SJCRH30 (cell line): ENCODE results near the gene CDC42SE1. TPM values are rescaled to one million over a fixed set of nuclear protein-coding genes. Genes with fewer than 3 reads are reported as not detected.

Experiments
- DNase-seq, 2 experiments: peaks; one replicate each; pipeline ENCODE4 v3.0.0-alpha.2; 2015 to 2020
- H3K27ac ChIP-seq: fragments of 250-450 bp; sonication (Bioruptor Pico); 2 replicates; pipeline ENCODE4 v1.5.1; 2020; ENCODE audit warnings: mild to moderate bottlenecking, moderate library complexity
- H3K27me3 ChIP-seq: fragments of 250-450 bp; sonication (Bioruptor Pico); 2 replicates; pipeline ENCODE4 v1.5.1; 2020; ENCODE audit warnings: mild to moderate bottlenecking, moderate library complexity
- H3K36me3 ChIP-seq: fragments of 250-450 bp; sonication (Bioruptor Pico); 2 replicates; pipeline ENCODE4 v1.5.1; 2020; ENCODE audit warnings: mild to moderate bottlenecking, moderate library complexity
- H3K4me1 ChIP-seq: fragments of 250-450 bp; sonication (Bioruptor Pico); 2 replicates; pipeline ENCODE4 v1.5.1; 2020; ENCODE audit warnings: mild to moderate bottlenecking, moderate library complexity
- H3K4me3 ChIP-seq: fragments of 250-450 bp; sonication (Bioruptor Pico); 2 replicates; pipeline ENCODE4 v1.5.1; 2020; ENCODE audit warnings: mild to moderate bottlenecking, moderate library complexity
- H3K9me3 ChIP-seq: fragments of 250-450 bp; sonication (Bioruptor Pico); replicated peaks from 2 replicates; pipeline ENCODE4 v1.5.1; 2020; ENCODE audit warnings: mild to moderate bottlenecking, moderate library complexity
- total RNA-seq: library from RNA; depleted of rRNA; stranded (reverse); fragments of >200 nt; shearing (Covaris generic); gene quantifications from 2 replicates; pipeline ENCODE4 v1.2.3, GENCODE V29; 2014; rRNA removed

CDC42SE1 gene
- total RNA-seq, 1 experiment from 2014 or later: 48.3 TPM

DNA sequence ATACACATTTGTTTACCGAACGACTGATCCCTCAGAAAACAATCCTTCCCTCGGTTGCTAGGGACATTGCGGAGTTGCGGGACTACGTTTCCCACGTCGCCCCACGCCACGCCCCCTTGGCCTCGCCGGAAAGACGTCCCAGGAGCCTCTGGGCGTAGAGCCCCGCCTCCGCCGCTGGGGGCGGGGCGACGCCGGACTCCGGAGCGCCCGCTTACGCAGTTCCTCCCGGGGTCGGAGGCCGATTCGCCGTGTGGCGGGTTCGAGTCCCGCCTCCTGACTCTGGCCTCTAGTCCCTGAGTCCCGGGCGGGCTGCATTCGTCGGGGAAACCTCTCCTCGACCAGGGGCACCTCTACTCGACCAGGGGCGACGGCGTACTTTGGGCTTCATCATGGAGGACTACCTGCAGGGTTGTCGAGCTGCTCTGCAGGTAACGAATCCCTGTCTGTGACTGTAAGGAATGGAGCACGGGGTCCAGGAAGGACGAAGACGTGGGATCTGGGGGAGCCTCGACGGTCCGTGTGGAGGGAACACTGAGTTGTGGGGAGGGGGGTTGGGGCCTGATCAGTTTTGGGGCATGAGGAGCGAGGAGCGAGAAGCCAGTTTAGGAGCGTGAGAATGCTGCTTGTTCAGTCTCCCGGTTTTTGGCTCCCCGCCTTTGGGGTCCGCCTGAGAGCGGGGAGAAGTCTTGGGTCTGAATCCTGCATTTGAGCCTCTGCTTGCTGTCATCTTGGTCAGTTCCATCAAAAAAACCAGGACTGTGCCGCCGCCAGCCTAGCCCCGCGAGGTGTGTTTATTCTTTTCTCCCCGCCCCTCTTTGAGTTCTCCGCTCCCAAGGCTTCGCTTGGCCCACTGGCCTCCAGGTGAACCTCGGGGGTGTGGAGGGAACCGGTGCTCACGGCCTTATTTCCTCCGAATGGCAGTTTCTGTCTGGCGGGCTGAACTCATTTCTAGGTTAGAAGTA lies 50.9 kb downstream of the CDC42SE1 start, which contains the start of gene PRUNE1:
TSS of gene PRUNE1 (plus strand) at position 206 of the 962 bp plus-strand sequence. CDS start at position 390, 184 bp downstream.
- H3K4me1 ChIP-seq: peaks cover 3% of the 10 kb centered on the region; the same call in 1 of the 2 replicates

DNA sequence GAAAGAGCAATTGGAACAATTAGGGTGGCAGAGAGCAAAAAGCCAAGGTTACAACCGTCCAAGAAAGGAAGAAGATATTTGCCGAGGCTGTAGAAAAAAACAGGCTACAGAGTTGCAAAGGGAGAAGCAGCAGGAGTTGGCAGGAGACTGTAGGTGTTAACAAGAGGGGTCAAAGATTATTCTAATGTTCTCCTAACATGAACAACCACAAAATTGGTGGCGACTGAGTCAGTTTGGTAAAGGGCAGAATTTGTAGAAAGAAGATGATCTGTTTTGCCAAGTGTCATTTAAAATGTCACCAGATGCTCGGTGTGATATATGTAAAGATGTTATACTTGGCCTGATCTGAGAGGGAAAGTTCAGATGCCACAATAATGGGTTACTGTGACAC lies 51.6 kb downstream of the CDC42SE1 start:
- no peak for DNase-seq
- no peak overlapping the region for H3K27ac ChIP-seq
- peak overlapping the region; percentile 76 for H3K4me3 ChIP-seq
- H3K27me3 ChIP-seq: no peaks in the 10 kb centered on the region
- no peaks in the 10 kb centered on the region for H3K36me3 ChIP-seq
- H3K9me3 ChIP-seq: no peaks in the 10 kb centered on the region
- peaks cover 3% of the 10 kb centered on the region; the same call in 1 of the 2 replicates for H3K4me1 ChIP-seq

More for the DNA sequence above, 50.9 kb downstream of the CDC42SE1 start, which contains the start of gene PRUNE1:
- no peaks in the 10 kb centered on the region for H3K36me3 ChIP-seq
- peak; percentile 95 for DNase-seq
- H3K27ac ChIP-seq: peak within 1 kb of the TSS; percentile 6; the same call in 1 of the 2 replicates
- H3K4me3 ChIP-seq: peak within 1 kb of the TSS; percentile 76
- H3K9me3 ChIP-seq: no peaks in the 10 kb centered on the region
- H3K27me3 ChIP-seq: no peaks in the 10 kb centered on the region

- peak within 1 kb of the TSS; percentile 76 for H3K4me3 ChIP-seq
- H3K27ac ChIP-seq: peak within 1 kb of the TSS; percentile 9; the same call in 1 of the 2 replicates
- H3K27me3 ChIP-seq: no peaks in the 10 kb centered on the region
- H3K9me3 ChIP-seq: no peaks in the 10 kb centered on the region
- H3K36me3 ChIP-seq: no peaks in the 10 kb centered on the region
- peak; percentile 78 to 86 for DNase-seq
- peaks cover 3% of the 10 kb centered on the region; the same call in 1 of the 2 replicates for H3K4me1 ChIP-seq
These were observed 52.9 kb downstream of the CDC42SE1 start, which contains the start of gene MINDY1 for GRCh38 chr1:151006327-151007052. Gene MINDY1, minus strand, starts transcription at chr1:151006902. Its CDS starts 4,285 bp downstream, at chr1:151002617.

GRCh38 chr1:151005729-151006319 lies 53.6 kb downstream of the CDC42SE1 start:
- H3K27ac ChIP-seq: no peak overlapping the region
- peak overlapping the region; percentile 52 for H3K4me3 ChIP-seq
- H3K9me3 ChIP-seq: no peaks in the 10 kb centered on the region
- H3K36me3 ChIP-seq: no peaks in the 10 kb centered on the region
- no peaks in the 10 kb centered on the region for H3K27me3 ChIP-seq
- DNase-seq: no peak
- H3K4me1 ChIP-seq: peaks cover 3% of the 10 kb centered on the region; the same call in 1 of the 2 replicates

DNA sequence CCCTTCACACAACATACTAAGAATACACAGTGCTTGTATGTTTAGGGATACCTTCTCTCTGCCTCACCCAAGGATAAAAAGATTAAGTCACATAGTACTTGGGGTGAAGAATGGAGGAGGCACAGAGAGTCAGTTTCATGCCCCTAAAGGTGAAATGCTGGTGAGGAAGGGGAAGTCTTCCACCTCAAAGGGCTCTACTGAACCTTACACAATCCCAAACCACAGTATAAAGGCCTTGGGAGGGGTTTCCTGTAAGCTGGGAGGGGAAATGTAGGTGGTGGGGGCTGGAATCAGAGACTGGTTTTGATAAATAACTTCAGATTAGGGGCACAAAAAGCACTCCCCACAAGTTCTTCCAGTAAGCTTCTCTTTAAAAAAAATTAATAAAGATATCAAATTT lies 56.2 kb downstream of the CDC42SE1 start:
- H3K27me3 ChIP-seq: no peaks in the 10 kb centered on the region
- no peaks in the 10 kb centered on the region for H3K9me3 ChIP-seq
- H3K4me1 ChIP-seq: peaks cover 17% of the 10 kb centered on the region
- H3K4me3 ChIP-seq: no peak overlapping the region
- H3K27ac ChIP-seq: no peak overlapping the region
- DNase-seq: no peak
- no peaks in the 10 kb centered on the region for H3K36me3 ChIP-seq

GRCh38 chr1:151002611-151003010 lies 56.8 kb downstream of the CDC42SE1 start:
- Histone ChIP-seq H3K4me3 (no peak overlapping the region), H3K27me3 (no peaks in the 10 kb centered on the region), H3K36me3 (no peaks in the 10 kb centered on the region), H3K27ac (no peak overlapping the region), H3K9me3 (no peaks in the 10 kb centered on the region), H3K4me1 (peaks cover 17% of the 10 kb centered on the region)
- no peak for DNase-seq

- no peak overlapping the region for H3K27ac ChIP-seq
- no peaks in the 10 kb centered on the region for H3K27me3 ChIP-seq
- H3K9me3 ChIP-seq: no peaks in the 10 kb centered on the region
- H3K4me3 ChIP-seq: no peak overlapping the region
- no peaks in the 10 kb centered on the region for H3K36me3 ChIP-seq
- no peak for DNase-seq
- peaks cover 17% of the 10 kb centered on the region for H3K4me1 ChIP-seq
These were observed 57.4 kb downstream of the CDC42SE1 start for GRCh38 chr1:151002051-151002450.

DNA sequence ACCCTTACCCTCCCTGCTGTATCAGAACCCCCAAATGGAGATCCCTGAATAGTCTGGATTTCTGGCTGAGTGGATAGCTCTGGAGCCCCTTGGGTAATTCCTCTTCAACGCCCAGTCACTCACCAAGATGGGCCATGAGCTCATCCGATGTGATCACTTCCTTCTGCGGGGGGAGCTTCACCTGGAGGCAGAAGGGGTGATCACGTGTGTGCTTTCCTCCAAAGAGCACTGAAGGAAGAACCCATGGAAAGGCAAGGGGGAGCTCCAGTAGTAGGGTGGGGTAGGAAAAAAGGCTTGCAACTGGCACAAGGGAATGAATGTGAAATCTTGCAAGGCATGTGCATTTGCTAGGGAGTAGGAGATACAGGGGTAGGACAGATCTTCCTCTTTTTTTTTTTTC lies 57.8 kb downstream of the CDC42SE1 start:
- no peak for DNase-seq
- Histone ChIP-seq H3K36me3 (no peaks in the 10 kb centered on the region), H3K4me3 (no peak overlapping the region), H3K4me1 (peaks cover 17% of the 10 kb centered on the region), H3K27me3 (no peaks in the 10 kb centered on the region), H3K27ac (no peak overlapping the region), H3K9me3 (no peaks in the 10 kb centered on the region)

Other genes with a start within 250 kb of the CDC42SE1 start
- gene ARNT, start 183.0 kb downstream of the CDC42SE1 start, total RNA-seq: 25.4 and 26.0 TPM in 2 replicates
- not detected in 2 replicates for gene CTXND2, start 172.5 kb downstream of the CDC42SE1 start, total RNA-seq
- 42.8 and 46.2 TPM in 2 replicates for gene SETDB1, start 133.3 kb downstream of the CDC42SE1 start, total RNA-seq
- 87.3 and 95.2 TPM in 2 replicates for gene CERS2, start 84.8 kb downstream of the CDC42SE1 start, total RNA-seq
- not detected in 2 replicates for gene ANXA9, start 77.3 kb downstream of the CDC42SE1 start, total RNA-seq
- 2.0 and 2.5 TPM in 2 replicates for gene MINDY1, start 52.7 kb downstream of the CDC42SE1 start, total RNA-seq
- 15.0 and 17.4 TPM in 2 replicates for gene PRUNE1, start 51.2 kb downstream of the CDC42SE1 start, total RNA-seq
- 0.22 and 0.56 TPM in 2 replicates for gene BNIPL, start 23.0 kb downstream of the CDC42SE1 start, total RNA-seq
- 1.8 and 2.0 TPM in 2 replicates for gene C1orf56, start 11.9 kb downstream of the CDC42SE1 start, total RNA-seq
- 14.9 and 15.7 TPM in 2 replicates for gene MLLT11, start 775 bp upstream of the CDC42SE1 start, total RNA-seq
- gene GABPB2, start 11.1 kb upstream of the CDC42SE1 start, total RNA-seq: 3.0 and 3.2 TPM in 2 replicates
- gene SEMA6C, start 87.0 kb upstream of the CDC42SE1 start, total RNA-seq: 11.2 and 12.5 TPM in 2 replicates
- not detected in 2 replicates for gene TNFAIP8L2, start 97.0 kb upstream of the CDC42SE1 start, total RNA-seq
- gene LYSMD1, start 106.3 kb upstream of the CDC42SE1 start, total RNA-seq: 13.4 and 15.8 TPM in 2 replicates
- gene SCNM1, start 106.5 kb upstream of the CDC42SE1 start, total RNA-seq: 48.9 and 57.8 TPM in 2 replicates
- gene TMOD4, start 116.4 kb upstream of the CDC42SE1 start, total RNA-seq: not detected in 2 replicates
- 49.4 and 55.2 TPM in 2 replicates for gene VPS72, start 130.6 kb upstream of the CDC42SE1 start, total RNA-seq
- gene PIP5K1A, start 138.9 kb upstream of the CDC42SE1 start, total RNA-seq: 85.0 and 99.3 TPM in 2 replicates
- 130 and 132 TPM in 2 replicates for gene PSMD4, start 195.1 kb upstream of the CDC42SE1 start, total RNA-seq
- 16.1 and 17.6 TPM in 2 replicates for gene ZNF687, start 222.7 kb upstream of the CDC42SE1 start, total RNA-seq